ENCODE measurements around the gene CCNL2. TPM values are rescaled to one million over a fixed set of nuclear protein-coding genes. Genes with fewer than 3 reads are reported as not detected.

Gene CCNL2
- total RNA-seq, 6 donors from 2014 or later, result 131 to 897 (median 216) TPM

GRCh38 chr1:1398677-1399186, 403 bp downstream of the CCNL2 start:
- TF ChIP-seq CTCF (IDR thresholded peaks at IDR 0.05) (no peak), POLR2A (IDR thresholded peaks at IDR 0.05) (no peak), POLR2AphosphoS5 (IDR thresholded peaks at IDR 0.05) (no peak), EP300 (IDR thresholded peaks at IDR 0.05) (no peak)
- Histone ChIP-seq H3K27me3 (no peaks in the 10 kb centered on the region), H3K36me3 (peaks cover 23 to 70% (median 55%) of the 10 kb centered on the region in 4 donors), H3K4me1 (peaks cover 24 to 45% (median 26%) of the 10 kb centered on the region in 4 donors), H3K4me3 (peak overlapping the region; percentile 96 to 100 (median 99)), H3K9me3 (no peaks in the 10 kb centered on the region), H3K27ac (peak overlapping the region; percentile 90 to 94 (median 93))
- WGBS, 2 donors, result 1% methylated on average over 50 of the region's 54 CpGs; no CpG with 5 or more reads in 1 of the 2 donors
- ATAC-seq (ENCODE audit: low FRiP score in 2 of 2) (peak in 1 of 2 donors; percentile 4), DNase-seq (no peak)

DNA sequence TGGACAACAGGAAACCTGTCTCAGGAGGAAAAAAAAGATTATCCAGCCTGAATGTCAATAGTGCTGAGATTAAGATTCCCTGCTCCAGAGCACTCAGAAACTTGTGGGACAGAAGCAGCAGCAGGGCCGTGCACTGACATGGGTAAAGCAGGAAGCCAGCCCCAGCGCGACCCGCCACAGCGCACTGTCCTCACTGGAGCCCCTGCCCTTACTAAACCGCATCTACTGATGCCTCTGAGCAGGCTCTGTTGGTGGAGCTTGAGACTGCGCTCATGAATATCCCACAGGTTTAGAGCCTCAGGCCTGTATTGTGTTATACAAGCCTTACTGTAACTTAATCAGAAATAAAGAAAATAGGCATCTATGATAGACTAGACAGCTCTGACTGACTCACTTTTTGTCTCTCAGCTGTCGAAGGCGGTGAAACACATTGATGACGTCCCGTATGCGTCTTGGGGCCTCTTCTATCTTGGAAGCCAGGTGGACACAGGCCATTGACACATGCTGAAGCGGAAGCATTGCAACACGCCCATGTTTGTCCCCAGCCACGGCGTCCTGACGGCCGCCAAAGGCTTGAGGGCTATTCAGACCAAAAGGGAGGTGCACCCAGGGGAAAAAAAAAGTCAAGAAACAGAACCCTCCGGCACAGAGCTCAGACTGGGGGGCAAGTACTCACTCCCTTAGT, 1.2 kb downstream of the CCNL2 start:
- peak overlapping the region; percentile 96 to 100 (median 99) for H3K4me3 ChIP-seq
- peaks cover 24 to 47% (median 27%) of the 10 kb centered on the region in 4 donors for H3K4me1 ChIP-seq
- ATAC-seq (ENCODE audit: low FRiP score in 2 of 2) (no peak), DNase-seq (peak in 1 of 2 donors; percentile 45)
- 47 to 59% methylated on average over 18 to 19 of the region's 19 CpGs for WGBS, 2 donors
- peaks cover 30 to 70% (median 57%) of the 10 kb centered on the region in 4 donors for H3K36me3 ChIP-seq
- H3K27ac ChIP-seq, result peak overlapping the region in 3 of 4 donors; percentile 90 to 93 (median 93)
- H3K27me3 ChIP-seq, result no peaks in the 10 kb centered on the region
- H3K9me3 ChIP-seq, result no peaks in the 10 kb centered on the region
- TF ChIP-seq POLR2AphosphoS5 (IDR thresholded peaks at IDR 0.05) (no peak), CTCF (IDR thresholded peaks at IDR 0.05) (no peak), EP300 (IDR thresholded peaks at IDR 0.05) (no peak), POLR2A (IDR thresholded peaks at IDR 0.05) (no peak)

- peaks cover 53 to 74% (median 65%) of the 10 kb centered on the region in 4 donors for H3K36me3 ChIP-seq
- no peak for DNase-seq
Observed at GRCh38 chr1:1395166-1395565, 4.0 kb downstream of the CCNL2 start.

DNA sequence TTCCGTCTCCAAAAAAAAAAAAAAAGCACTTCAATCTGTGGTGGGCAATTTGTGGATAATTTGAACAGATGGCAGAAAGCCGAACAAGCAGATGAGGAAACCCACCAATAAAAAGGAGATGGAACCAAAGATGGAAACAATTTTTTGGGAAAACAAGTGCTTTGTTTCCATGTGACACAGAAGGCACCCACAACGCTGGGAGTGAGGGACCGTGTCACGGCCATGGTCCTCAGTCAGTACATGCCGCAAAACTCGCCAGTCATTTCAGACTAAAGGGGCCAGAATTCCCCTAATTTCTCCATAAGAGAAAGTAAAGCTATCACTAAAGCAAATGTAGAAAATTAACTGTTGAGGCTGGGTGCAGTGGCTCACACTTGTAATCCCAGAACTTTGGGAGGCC, 5.0 kb downstream of the CCNL2 start:
- H3K27ac ChIP-seq, result no peak overlapping the region

More at GRCh38 chr1:1395166-1395565, 4.0 kb downstream of the CCNL2 start:
- no peak overlapping the region for H3K4me3 ChIP-seq
- H3K27me3 ChIP-seq, result no peaks in the 10 kb centered on the region
- peaks cover 19 to 54% (median 22%) of the 10 kb centered on the region in 4 donors for H3K4me1 ChIP-seq
- H3K27ac ChIP-seq, result no peak overlapping the region
- TF ChIP-seq POLR2A (IDR thresholded peaks at IDR 0.05), result no peak
- TF ChIP-seq CTCF (IDR thresholded peaks at IDR 0.05), result no peak
- TF ChIP-seq POLR2AphosphoS5 (IDR thresholded peaks at IDR 0.05), result no peak
- TF ChIP-seq EP300 (IDR thresholded peaks at IDR 0.05), result no peak
- WGBS, 2 donors, result 88 to 92% methylated on average over 11 of the region's 11 CpGs
- ATAC-seq (ENCODE audit: low FRiP score in 2 of 2), result no peak
- H3K9me3 ChIP-seq, result no peaks in the 10 kb centered on the region

More for the DNA sequence above, 5.0 kb downstream of the CCNL2 start:
- ATAC-seq (ENCODE audit: low FRiP score in 2 of 2) (no peak), DNase-seq (no peak)
- Histone ChIP-seq H3K9me3 (no peaks in the 10 kb centered on the region), H3K4me1 (peaks cover 21 to 54% (median 25%) of the 10 kb centered on the region in 4 donors), H3K27me3 (no peaks in the 10 kb centered on the region), H3K36me3 (peaks cover 64 to 84% (median 76%) of the 10 kb centered on the region in 4 donors), H3K4me3 (no peak overlapping the region)
- TF ChIP-seq POLR2A (IDR thresholded peaks at IDR 0.05) (no peak), EP300 (IDR thresholded peaks at IDR 0.05) (no peak), POLR2AphosphoS5 (IDR thresholded peaks at IDR 0.05) (no peak), CTCF (IDR thresholded peaks at IDR 0.05) (no peak)
- 96 to 97% methylated on average over 7 of the region's 7 CpGs for WGBS, 2 donors

Measured in upper lobe of left lung (tissue), 6 donors.